Measurements from ENCODE around the gene C19orf81. TPM values are rescaled to one million over a fixed set of nuclear protein-coding genes. Genes with fewer than 3 reads are reported as not detected.
A peak's percentile ranks its signal among the peaks of the same experiment; 100 is the strongest.

Gene C19orf81
- total and polyA plus RNA-seq, 2 donors (not counting 3 experiments of a cell fraction or from before 2014, with no cell fraction given) = 0.79 to 2.5 TPM

DNA sequence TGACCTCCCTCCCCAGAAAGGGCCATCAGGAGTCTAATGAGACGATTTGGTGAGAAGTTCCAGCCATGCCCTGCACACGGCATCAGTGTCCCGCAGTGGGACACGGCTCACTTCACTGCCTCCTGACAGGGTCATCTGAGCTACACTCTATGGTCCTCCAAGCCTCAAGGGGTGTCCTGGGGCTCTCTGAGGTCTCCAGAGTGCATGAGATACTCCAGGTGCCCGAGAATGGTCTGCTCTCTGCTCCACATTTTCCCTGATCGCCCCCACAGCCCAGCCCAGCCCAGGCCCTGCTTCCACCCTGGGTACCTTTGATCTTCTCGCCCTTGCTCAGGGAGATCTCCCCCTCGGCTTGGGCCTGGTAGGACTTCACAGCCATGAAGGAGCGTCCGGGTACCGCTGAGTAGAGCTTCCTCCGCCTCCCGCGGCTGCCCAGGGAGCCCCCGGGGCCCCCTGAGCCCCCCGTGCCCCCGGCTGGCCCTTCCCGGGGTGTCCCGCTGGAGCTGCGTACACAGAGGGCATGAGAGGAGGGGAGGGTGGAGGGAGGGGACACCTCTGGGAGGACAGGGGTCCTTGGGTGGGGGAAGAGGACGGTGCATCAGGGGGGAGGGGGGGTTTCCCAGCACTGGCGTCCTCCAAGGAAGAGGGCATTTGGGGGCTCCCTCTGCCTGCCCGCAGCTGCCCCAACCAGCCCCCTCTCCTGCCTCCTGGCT, 53.1 kb downstream of the C19orf81 start:
- Histone ChIP-seq H3K9ac (replicated peaks; ENCODE audit: extremely low read depth, insufficient read depth, low read length) (no peak overlapping the region), H3K27ac (ENCODE audit: insufficient read depth, low read depth, low read length) (no peak overlapping the region), H3K4me2 (ENCODE audit: insufficient read depth, low read length) (no peak overlapping the region), H3K9me3 (replicated peaks; ENCODE audit: control insufficient read depth, insufficient read depth, low read length) (no peaks in the 10 kb centered on the region), H4K20me1 (replicated peaks; ENCODE audit: control insufficient read depth, extremely low read depth, insufficient read depth, low read length) (no peaks in the 10 kb centered on the region), H3K79me2 (ENCODE audit: control insufficient read depth, insufficient read depth, low read length) (no peaks in the 10 kb centered on the region), H3K36me3 (ENCODE audit: control insufficient read depth in 2 of 2, extremely low read depth in 1 of 2, insufficient read depth in 2 of 2, low read length in 2 of 2) (no peaks in the 10 kb centered on the region), H3K27me3 (ENCODE audit: control insufficient read depth in 2 of 2, insufficient read depth in 2 of 2, low read length in 2 of 2) (no peaks in the 10 kb centered on the region), H3K4me3 (replicated peaks in 1 of 3; ENCODE audit: insufficient read depth in 1 of 3, low read depth in 1 of 3, low read length in 3 of 3) (no peak overlapping the region), H2AFZ (ENCODE audit: low read depth, low read length) (peak overlapping the region; percentile 69), H3K4me1 (ENCODE audit: control insufficient read depth, extremely low read depth, insufficient read depth, low read length) (peaks cover 18% of the 10 kb centered on the region), H3K9me1 (replicated peaks; ENCODE audit: control insufficient read depth, extremely low read depth, insufficient read depth, low read length) (no peaks in the 10 kb centered on the region)
- intact Hi-C loops (cut with micrococcal nuclease) = no loop called here
- BruUV-seq (replicated peaks) = no TSS peak
- dilution Hi-C loops (cut with MboI; ENCODE audit: extremely low pct_ligation_motif_present, low sequenced_read_pairs) = no loop called here
- ChIA-PET CTCF (interaction anchor here (0.6 to 5.7 kb wide), 12 partner anchors 12 to 734 kb away, joined by 3 to 116 read pairs (median 6); partner anchors contain the start of gene CLEC11A), POLR2A (interaction anchor here (0.9 kb wide), 1 partner anchor 90 kb away, joined by 3 read pairs; no protein-coding TSS in a partner anchor)
- no peak for FAIRE-seq
- TF ChIP-seq FOS (IDR thresholded peaks at IDR 0.05; ENCODE audit: borderline replicate concordance, insufficient read depth, low read length) (no peak), GATA2 (IDR thresholded peaks at IDR 0.05; ENCODE audit: insufficient read depth, insufficient read length, low read depth, low read length) (no peak), EZH2 (IDR thresholded peaks at IDR 0.05; ENCODE audit: borderline replicate concordance, low read depth, low read length, severe bottlenecking) (no peak), JUN (IDR thresholded peaks at IDR 0.05; ENCODE audit: borderline replicate concordance, insufficient read depth, insufficient read length, low read depth) (no peak), POLR2A (IDR thresholded peaks at IDR 0.05; ENCODE audit: low read depth, low read length) (no peak), MYC (IDR thresholded peaks at IDR 0.05; ENCODE audit: low read depth, low read length) (no peak), POLR2AphosphoS5 (IDR thresholded peaks at IDR 0.05; ENCODE audit: insufficient read depth, low read depth, low read length) (no peak)
- TF ChIP-seq, protein P1, sequence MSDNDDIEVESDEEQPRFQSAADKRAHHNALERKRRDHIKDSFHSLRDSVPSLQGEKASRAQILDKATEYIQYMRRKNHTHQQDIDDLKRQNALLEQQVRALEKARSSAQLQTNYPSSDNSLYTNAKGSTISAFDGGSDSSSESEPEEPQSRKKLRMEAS (IDR thresholded peaks at IDR 0.05; ENCODE audit: insufficient read depth, insufficient read length) = no peak
- TF ChIP-seq, protein P2, sequence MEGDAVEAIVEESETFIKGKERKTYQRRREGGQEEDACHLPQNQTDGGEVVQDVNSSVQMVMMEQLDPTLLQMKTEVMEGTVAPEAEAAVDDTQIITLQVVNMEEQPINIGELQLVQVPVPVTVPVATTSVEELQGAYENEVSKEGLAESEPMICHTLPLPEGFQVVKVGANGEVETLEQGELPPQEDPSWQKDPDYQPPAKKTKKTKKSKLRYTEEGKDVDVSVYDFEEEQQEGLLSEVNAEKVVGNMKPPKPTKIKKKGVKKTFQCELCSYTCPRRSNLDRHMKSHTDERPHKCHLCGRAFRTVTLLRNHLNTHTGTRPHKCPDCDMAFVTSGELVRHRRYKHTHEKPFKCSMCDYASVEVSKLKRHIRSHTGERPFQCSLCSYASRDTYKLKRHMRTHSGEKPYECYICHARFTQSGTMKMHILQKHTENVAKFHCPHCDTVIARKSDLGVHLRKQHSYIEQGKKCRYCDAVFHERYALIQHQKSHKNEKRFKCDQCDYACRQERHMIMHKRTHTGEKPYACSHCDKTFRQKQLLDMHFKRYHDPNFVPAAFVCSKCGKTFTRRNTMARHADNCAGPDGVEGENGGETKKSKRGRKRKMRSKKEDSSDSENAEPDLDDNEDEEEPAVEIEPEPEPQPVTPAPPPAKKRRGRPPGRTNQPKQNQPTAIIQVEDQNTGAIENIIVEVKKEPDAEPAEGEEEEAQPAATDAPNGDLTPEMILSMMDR (IDR thresholded peaks at IDR 0.05; ENCODE audit: extremely low read depth in 1 of 2, insufficient read depth in 1 of 2, low read depth in 1 of 2, low read length in 2 of 2) = no peak
- no peak for DNase-seq (ENCODE audit: low read depth, low spot score)

Measured in endothelial cell of umbilical vein (primary cell).